Ramos (cell line): Measurements from ENCODE around the gene C1QL4.

Experiments used
- in situ Hi-C: fragments of 300-500 bp; cut with MboI; formaldehyde crosslinking; loops from one replicate; pipeline ENCODE4 v1.14.3; 2022; ENCODE audit warnings: low sequenced_read_pairs; ENCODE audit not compliant: unreplicated experiment

The C1QL4 gene

GRCh38 chr12:49349266-49349665 lies 12.3 kb upstream of the C1QL4 start:
- in situ Hi-C loops = no loop called here

GRCh38 chr12:49348781-49349180 lies 11.8 kb upstream of the C1QL4 start:
- in situ Hi-C loops = no loop called here

GRCh38 chr12:49347311-49348193 lies 10.6 kb upstream of the C1QL4 start:
- in situ Hi-C loops = no loop called here

GRCh38 chr12:49346659-49347310 lies 9.8 kb upstream of the C1QL4 start, which contains the start of gene DNAJC22:
DNAJC22 (plus strand) TSS chr12:49346888; CDS start chr12:49348873, 1,985 bp downstream.
- in situ Hi-C loops = no loop called here

GRCh38 chr12:49345825-49346658 lies 9.1 kb upstream of the C1QL4 start:
- in situ Hi-C loops = no loop called here

- in situ Hi-C loops = no loop called here
Measured at GRCh38 chr12:49345051-49345824, 8.2 kb upstream of the C1QL4 start.

GRCh38 chr12:49344486-49345050 lies 7.6 kb upstream of the C1QL4 start:
- in situ Hi-C loops = no loop called here

GRCh38 chr12:49342914-49343731 lies 6.1 kb upstream of the C1QL4 start:
- in situ Hi-C loops = no loop called here

GRCh38 chr12:49342066-49342913 lies 5.3 kb upstream of the C1QL4 start:
- in situ Hi-C loops = no loop called here

GRCh38 chr12:49341777-49342065 lies 4.7 kb upstream of the C1QL4 start:
- in situ Hi-C loops = no loop called here

GRCh38 chr12:49340971-49341776 lies 4.2 kb upstream of the C1QL4 start:
- in situ Hi-C loops = no loop called here

- in situ Hi-C loops = no loop called here
Measured at GRCh38 chr12:49340095-49340870, 3.3 kb upstream of the C1QL4 start.

- in situ Hi-C loops = loop anchor here (5.0 kb wide), 1 partner anchor 52 kb away; no protein-coding TSS in a partner anchor
Measured at GRCh38 chr12:49339464-49339861, 2.5 kb upstream of the C1QL4 start.

GRCh38 chr12:49338830-49339463 lies 2.0 kb upstream of the C1QL4 start:
- in situ Hi-C loops = loop anchor here (5.0 kb wide), 1 partner anchor 52 kb away; no protein-coding TSS in a partner anchor

- in situ Hi-C loops = loop anchor here (5.0 kb wide), 1 partner anchor 49 kb away; no protein-coding TSS in a partner anchor
Measured at GRCh38 chr12:49335955-49336644, 888 bp downstream of the C1QL4 start.
